ENCODE data around the gene HMHB1. TPM values are rescaled to one million over a fixed set of nuclear protein-coding genes. Genes with fewer than 3 reads are reported as not detected.

Gene HMHB1
- total RNA-seq, 2 experiments from 2014 or later: not detected

DNA sequence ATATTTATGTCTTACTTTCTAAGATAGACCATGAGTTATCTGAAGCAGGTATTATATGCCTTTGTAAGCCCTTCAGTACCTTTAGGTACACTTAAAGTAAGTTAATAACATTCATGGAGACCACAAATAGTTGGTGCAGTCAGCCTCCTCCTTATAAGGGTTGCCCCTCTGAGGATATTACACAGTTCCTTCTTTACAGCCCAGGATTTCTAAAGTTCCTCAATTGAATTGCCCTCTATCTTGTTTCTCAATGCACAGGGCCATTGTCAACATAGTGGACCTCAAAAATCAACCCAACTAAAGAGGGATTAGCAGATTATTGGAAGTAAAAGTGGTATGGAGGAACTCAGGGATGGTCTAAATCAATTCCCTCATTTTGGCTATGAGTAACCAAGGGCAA is 50.3 kb downstream of the HMHB1 start:
- no peaks in the 10 kb centered on the region for H3K4me1 ChIP-seq (ENCODE audit: insufficient read depth, low read length, poor library complexity, severe bottlenecking)
- no peak overlapping the region for H3K27ac ChIP-seq (ENCODE audit: low read depth, low read length, poor library complexity, severe bottlenecking)
- no peak overlapping the region for H3K4me3 ChIP-seq (ENCODE audit: low read depth, low read length, poor library complexity, severe bottlenecking)
- no peaks in the 10 kb centered on the region for H3K79me2 ChIP-seq (ENCODE audit: insufficient read depth, low read depth, low read length)
- ChIA-PET POLR2A (no interaction called here), CTCF (ENCODE audit: unreplicated experiment) (no interaction called here)
- intact Hi-C loops (cut with micrococcal nuclease; ENCODE audit: unreplicated experiment): no loop called here
- no peaks in the 10 kb centered on the region for H3K36me3 ChIP-seq (ENCODE audit: insufficient read depth, low read length)
- H2AFZ ChIP-seq (ENCODE audit: low read length): no peak overlapping the region
- H3K4me2 ChIP-seq (ENCODE audit: low read length): no peak overlapping the region
- H4K20me1 ChIP-seq (ENCODE audit: insufficient read depth, low read length): no peaks in the 10 kb centered on the region
- no TSS peak for BruUV-seq (replicated peaks)
- TF ChIP-seq, protein P1, sequence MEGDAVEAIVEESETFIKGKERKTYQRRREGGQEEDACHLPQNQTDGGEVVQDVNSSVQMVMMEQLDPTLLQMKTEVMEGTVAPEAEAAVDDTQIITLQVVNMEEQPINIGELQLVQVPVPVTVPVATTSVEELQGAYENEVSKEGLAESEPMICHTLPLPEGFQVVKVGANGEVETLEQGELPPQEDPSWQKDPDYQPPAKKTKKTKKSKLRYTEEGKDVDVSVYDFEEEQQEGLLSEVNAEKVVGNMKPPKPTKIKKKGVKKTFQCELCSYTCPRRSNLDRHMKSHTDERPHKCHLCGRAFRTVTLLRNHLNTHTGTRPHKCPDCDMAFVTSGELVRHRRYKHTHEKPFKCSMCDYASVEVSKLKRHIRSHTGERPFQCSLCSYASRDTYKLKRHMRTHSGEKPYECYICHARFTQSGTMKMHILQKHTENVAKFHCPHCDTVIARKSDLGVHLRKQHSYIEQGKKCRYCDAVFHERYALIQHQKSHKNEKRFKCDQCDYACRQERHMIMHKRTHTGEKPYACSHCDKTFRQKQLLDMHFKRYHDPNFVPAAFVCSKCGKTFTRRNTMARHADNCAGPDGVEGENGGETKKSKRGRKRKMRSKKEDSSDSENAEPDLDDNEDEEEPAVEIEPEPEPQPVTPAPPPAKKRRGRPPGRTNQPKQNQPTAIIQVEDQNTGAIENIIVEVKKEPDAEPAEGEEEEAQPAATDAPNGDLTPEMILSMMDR (conservative IDR thresholded peaks at IDR 0.05; ENCODE audit: low read length): no peak
- TF ChIP-seq EZH2phosphoT487 (IDR thresholded peaks at IDR 0.05; ENCODE audit: borderline replicate concordance, low read depth, low read length): no peak
- no peak for DNase-seq (ENCODE audit: low spot score)
- H3K9me2 ChIP-seq (ENCODE audit: insufficient read depth, low read length): no peaks in the 10 kb centered on the region
- no peaks in the 10 kb centered on the region for H3K9me3 ChIP-seq (ENCODE audit: low read length)

DNA sequence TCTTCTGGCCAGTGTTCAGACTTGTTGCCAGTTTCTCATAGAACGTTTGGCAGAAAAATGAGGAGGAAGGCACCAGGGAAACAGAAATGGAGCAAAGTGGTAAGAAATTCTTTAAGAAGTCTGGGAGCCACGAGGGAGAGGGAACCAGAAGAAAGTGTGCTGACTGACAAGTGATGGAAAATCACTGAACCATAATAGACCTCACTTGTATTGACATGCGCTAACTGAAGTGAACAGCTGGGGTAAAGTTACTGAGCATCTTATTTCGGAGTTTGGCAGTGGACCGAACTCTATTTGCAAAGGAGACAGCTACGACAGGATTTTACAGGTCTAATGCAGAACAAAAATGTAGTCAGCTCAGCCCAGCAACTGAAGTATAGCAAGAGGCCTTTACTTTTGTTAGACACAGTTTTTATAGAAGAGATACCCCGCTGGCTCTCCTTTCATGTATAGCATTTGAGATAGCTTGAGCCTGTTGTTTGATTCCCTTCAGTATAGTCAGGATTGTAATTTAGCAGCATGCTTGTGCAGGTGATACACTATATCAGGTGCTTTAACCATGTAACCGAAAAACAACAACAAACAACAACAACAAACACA is 53.6 kb downstream of the HMHB1 start:
- Histone ChIP-seq H3K4me1 (ENCODE audit: insufficient read depth, low read length, poor library complexity, severe bottlenecking) (no peaks in the 10 kb centered on the region), H4K20me1 (ENCODE audit: insufficient read depth, low read length) (no peaks in the 10 kb centered on the region), H3K27ac (ENCODE audit: low read depth, low read length, poor library complexity, severe bottlenecking) (no peak overlapping the region), H3K9me2 (ENCODE audit: insufficient read depth, low read length) (no peaks in the 10 kb centered on the region), H3K79me2 (ENCODE audit: insufficient read depth, low read depth, low read length) (no peaks in the 10 kb centered on the region), H2AFZ (ENCODE audit: low read length) (no peak overlapping the region), H3K36me3 (ENCODE audit: insufficient read depth, low read length) (no peaks in the 10 kb centered on the region), H3K4me2 (ENCODE audit: low read length) (no peak overlapping the region; the same call in 1 of the 2 replicates), H3K4me3 (ENCODE audit: low read depth, low read length, poor library complexity, severe bottlenecking) (no peak overlapping the region), H3K9me3 (ENCODE audit: low read length) (no peaks in the 10 kb centered on the region)
- DNase-seq (ENCODE audit: low spot score): no peak
- intact Hi-C loops (cut with micrococcal nuclease; ENCODE audit: unreplicated experiment): no loop called here
- no TSS peak for BruUV-seq (replicated peaks)
- TF ChIP-seq, protein P1 (conservative IDR thresholded peaks at IDR 0.05; ENCODE audit: low read length): no peak
- TF ChIP-seq EZH2phosphoT487 (IDR thresholded peaks at IDR 0.05; ENCODE audit: borderline replicate concordance, low read depth, low read length): no peak
- CTCF ChIA-PET (ENCODE audit: unreplicated experiment): no interaction called here
- POLR2A ChIA-PET: interaction anchor here (0.5 kb wide), 1 partner anchor 592 kb away, joined by 3 read pairs; no protein-coding TSS in a partner anchor

All from OCI-LY7 (cell line).